ENCODE results near the gene CHD1L. TPM values are rescaled to one million over a fixed set of nuclear protein-coding genes. Genes with fewer than 3 reads are reported as not detected.

CHD1L gene
- total and polyA plus RNA-seq, 2 experiments from 2014 or later: 29.8 to 43.9 TPM

- TF ChIP-seq ZNF462 (CRISPR knock-in tag; IDR thresholded peaks at IDR 0.05) (no peak), STAT1 (IDR thresholded peaks at IDR 0.05; ENCODE audit: unreplicated experiment) (no peak), CREB1 (CRISPR knock-in tag; IDR thresholded peaks at IDR 0.05; ENCODE audit: low read depth) (no peak), ZNF114 (CRISPR knock-in tag; IDR thresholded peaks at IDR 0.05) (no peak), JUNB (IDR thresholded peaks at IDR 0.05; ENCODE audit: unreplicated experiment) (no peak), POLR2AphosphoS5 (IDR thresholded peaks at IDR 0.05; ENCODE audit: low read depth) (no peak), ZNF331 (CRISPR knock-in tag; IDR thresholded peaks at IDR 0.05; ENCODE audit: low read depth) (no peak), ETS1 (IDR thresholded peaks at IDR 0.05) (no peak)
Observed at GRCh38 chr1:147204080-147204479, 38.4 kb upstream of the CHD1L start (continued).

- H3F3A ChIP-seq (replicated peaks; ENCODE audit: low read depth): no peaks in the 10 kb centered on the region
- no peak overlapping the region for H2AFZ ChIP-seq
- H4K20me1 ChIP-seq (replicated peaks; ENCODE audit: insufficient read depth): no peaks in the 10 kb centered on the region
- H3K4me1 Mint-ChIP-seq: no peaks in the 10 kb centered on the region
- H3K27me3 ChIP-seq (ENCODE audit: insufficient read depth): no peaks in the 10 kb centered on the region
- H3K4me3 Mint-ChIP-seq: no peak overlapping the region
- H3K36me3 Mint-ChIP-seq (ENCODE audit: low read depth): no peaks in the 10 kb centered on the region
- H3K9me3 Mint-ChIP-seq: no peaks in the 10 kb centered on the region
- H3K36me3 ChIP-seq (ENCODE audit: insufficient read depth): no peaks in the 10 kb centered on the region
- H3K27ac ChIP-seq (ENCODE audit: low read depth): no peak overlapping the region
- H3K4me1 ChIP-seq (ENCODE audit: insufficient read depth): no peaks in the 10 kb centered on the region
- no peak overlapping the region for H3K27ac Mint-ChIP-seq
- no peaks in the 10 kb centered on the region for H3K79me2 ChIP-seq (replicated peaks; ENCODE audit: insufficient read depth)
- peaks cover 5% of the 10 kb centered on the region; the same call in 1 of the 2 replicates for H3K9me2 ChIP-seq (ENCODE audit: insufficient read depth)
- H3K4me3 ChIP-seq: no peak overlapping the region
- ATAC-seq (no peak), DNase-seq (ENCODE audit: low spot score) (no peak)
- peaks cover 1% of the 10 kb centered on the region for H3K27me3 Mint-ChIP-seq (ENCODE audit: insufficient read depth, low read depth, poor library complexity)
- H3K4me2 ChIP-seq: no peak overlapping the region
- TF ChIP-seq NANOG (IDR thresholded peaks at IDR 0.05; ENCODE audit: borderline replicate concordance): no peak
- no peak for TF ChIP-seq JUNB (IDR thresholded peaks at IDR 0.05; ENCODE audit: unreplicated experiment)
- no peak for TF ChIP-seq STAT1 (IDR thresholded peaks at IDR 0.05; ENCODE audit: unreplicated experiment)
- TF ChIP-seq CREB1 (CRISPR knock-in tag; IDR thresholded peaks at IDR 0.05; ENCODE audit: low read depth): no peak
- TF ChIP-seq EZH2phosphoT487 (IDR thresholded peaks at IDR 0.05; ENCODE audit: unreplicated experiment): no peak
- TF ChIP-seq ZNF114 (CRISPR knock-in tag; IDR thresholded peaks at IDR 0.05): no peak
- no peak for TF ChIP-seq ETS1 (IDR thresholded peaks at IDR 0.05)
- no peak for TF ChIP-seq REST (IDR thresholded peaks at IDR 0.05; ENCODE audit: unreplicated experiment)
Observed at GRCh38 chr1:147207192-147207591, 35.3 kb upstream of the CHD1L start.

All from GM23338 (cell line).